Activated naive CD4-positive, alpha-beta T cell treated with anti-CD3 and anti-CD28 coated beads, Interleukin-2, amount 50 U/mL, for 24 hours (primary cell): Measurements from ENCODE around the gene CSE1L.

Experiments used
- H3K27ac Mint-ChIP-seq: one replicate; pipeline ENCODE4 v1.8.0; 2021; ENCODE audit warnings: mild to moderate bottlenecking, mixed read lengths
- H3K27me3 Mint-ChIP-seq: one replicate; pipeline ENCODE4 v1.8.0; 2021; ENCODE audit warnings: mixed read lengths
- H3K36me3 Mint-ChIP-seq: one replicate; pipeline ENCODE4 v1.8.0; 2021; ENCODE audit warnings: mixed read lengths
- H3K4me1 Mint-ChIP-seq: one replicate; pipeline ENCODE4 v1.8.0; 2021; ENCODE audit warnings: mixed read lengths
- H3K4me3 Mint-ChIP-seq: one replicate; pipeline ENCODE4 v1.8.0; 2021; ENCODE audit warnings: mild to moderate bottlenecking, mixed read lengths
- H3K9me3 Mint-ChIP-seq: one replicate; pipeline ENCODE4 v1.8.0; 2021; ENCODE audit warnings: mixed read lengths

Gene CSE1L

GRCh38 chr20:49136817-49137571 lies 90.9 kb downstream of the CSE1L start:
- H3K9me3 Mint-ChIP-seq: no peaks in the 10 kb centered on the region
- H3K36me3 Mint-ChIP-seq: peaks cover 11% of the 10 kb centered on the region
- H3K27me3 Mint-ChIP-seq: no peaks in the 10 kb centered on the region
- no peak overlapping the region for H3K27ac Mint-ChIP-seq
- no peak overlapping the region for H3K4me3 Mint-ChIP-seq
- peaks cover 15% of the 10 kb centered on the region for H3K4me1 Mint-ChIP-seq

DNA sequence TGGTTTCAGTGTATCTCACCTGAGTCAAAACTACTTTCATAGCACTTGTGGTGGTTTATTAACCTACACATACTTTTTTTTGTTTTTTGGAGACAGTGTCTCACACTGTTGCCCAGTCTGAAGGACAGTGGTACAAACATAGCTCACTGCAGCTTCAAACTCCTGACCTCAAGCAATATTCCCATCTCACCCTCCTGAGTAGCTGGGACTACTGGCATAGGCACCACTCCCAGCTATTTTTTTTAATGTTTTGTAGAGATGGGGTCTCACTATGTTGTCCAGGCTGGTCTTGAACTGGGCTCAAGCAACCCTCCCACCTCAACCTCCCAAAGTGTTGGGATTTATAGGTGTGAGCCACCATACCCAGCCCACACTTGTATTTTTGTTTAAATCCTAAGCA lies 92.3 kb downstream of the CSE1L start:
- Mint-ChIP-seq H3K27ac (peak overlapping the region; percentile 66), H3K36me3 (peaks cover 7% of the 10 kb centered on the region)

GRCh38 chr20:49140411-49140810 lies 94.3 kb downstream of the CSE1L start:
- H3K27ac Mint-ChIP-seq: no peak overlapping the region

More for the DNA sequence above, 92.3 kb downstream of the CSE1L start:
- H3K4me3 Mint-ChIP-seq: no peak overlapping the region
- H3K27me3 Mint-ChIP-seq: no peaks in the 10 kb centered on the region
- H3K4me1 Mint-ChIP-seq: peaks cover 10% of the 10 kb centered on the region
- no peaks in the 10 kb centered on the region for H3K9me3 Mint-ChIP-seq

DNA sequence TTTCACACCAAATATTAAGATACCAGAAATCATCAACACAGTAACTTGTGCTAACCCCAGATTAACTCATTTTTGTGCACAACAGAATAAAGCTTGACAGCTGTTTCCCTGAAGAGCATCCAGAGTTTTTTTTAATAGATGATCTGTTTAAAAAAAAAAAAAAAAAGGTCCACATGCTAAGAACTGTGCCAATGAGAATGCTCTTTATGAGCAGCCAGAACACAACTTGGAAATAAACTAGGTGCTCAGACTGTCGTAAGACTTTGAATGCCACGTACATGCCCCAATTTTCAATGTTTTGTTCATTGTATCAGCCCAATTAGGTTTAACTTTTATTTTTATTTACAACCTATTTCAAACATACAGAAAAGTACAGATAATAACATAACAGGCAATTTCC lies 94.7 kb downstream of the CSE1L start:
- no peaks in the 10 kb centered on the region for H3K27me3 Mint-ChIP-seq
- peaks cover 2% of the 10 kb centered on the region for H3K36me3 Mint-ChIP-seq

More at GRCh38 chr20:49140411-49140810, 94.3 kb downstream of the CSE1L start:
- Mint-ChIP-seq H3K4me1 (peaks cover 23% of the 10 kb centered on the region), H3K4me3 (no peak overlapping the region), H3K27me3 (no peaks in the 10 kb centered on the region), H3K36me3 (peaks cover 3% of the 10 kb centered on the region), H3K9me3 (no peaks in the 10 kb centered on the region)

More for the DNA sequence above, 94.7 kb downstream of the CSE1L start:
- H3K27ac Mint-ChIP-seq: no peak overlapping the region
- peaks cover 23% of the 10 kb centered on the region for H3K4me1 Mint-ChIP-seq
- H3K4me3 Mint-ChIP-seq: no peak overlapping the region
- H3K9me3 Mint-ChIP-seq: no peaks in the 10 kb centered on the region
